Neutrophil (primary cell): Measurements from ENCODE around the gene SF3B3.
"Not testable (repeated sequence)": the region's sequence is repeated elsewhere in the genome, so short reads cannot be mapped to it uniquely, and the experiment has no call there.

ENCODE experiments used
- H3K27ac ChIP-seq: fragments of 200-600 bp; sonication (generic); 2 replicates; pipeline ENCODE4 v1.5.1; 2016; ENCODE audit warnings: mild to moderate bottlenecking, moderate library complexity
- H3K27me3 ChIP-seq: fragments of 200-600 bp; sonication (generic); 2 replicates; pipeline ENCODE4 v1.6.0; 2016; ENCODE audit warnings: mild to moderate bottlenecking
- H3K36me3 ChIP-seq: fragments of 200-600 bp; sonication (generic); 2 replicates; pipeline ENCODE4 v1.5.1; 2017
- H3K4me1 ChIP-seq, 2 experiments: fragments of 200-600 bp in 1 of 2; sonication (generic) in 1 of 2; 1 replicate in 1 of 2; 2 replicates in 1 of 2; pipeline versions ENCODE4 v1.5.1 to v1.6.1; 2013 to 2016; ENCODE audit warnings: low read depth in 1 of 2, low read length in 1 of 2, mild to moderate bottlenecking in 1 of 2, moderate library complexity in 1 of 2; ENCODE audit not compliant: control insufficient read depth in 1 of 2, insufficient read depth in 1 of 2
- H3K4me3 ChIP-seq, 2 experiments: fragments of 200-600 bp in 1 of 2; sonication (generic) in 1 of 2; 1 replicate in 1 of 2; 2 replicates in 1 of 2; pipeline ENCODE4 v1.5.1; 2013 to 2016; ENCODE audit warnings: low read depth in 1 of 2, low read length in 1 of 2, mild to moderate bottlenecking in 1 of 2, moderate library complexity in 1 of 2
- H3K9me3 ChIP-seq: fragments of 200-600 bp; sonication (generic); 2 replicates; pipeline ENCODE4 v1.5.1; 2016
- TF ChIP-seq, protein P1 (sequence below): fragments of 200-600 bp; sonication (generic); IDR thresholded peaks from 2 replicates; pipeline ENCODE4 v1.5.1; 2016; ENCODE audit warnings: antibody characterized with exemption

The SF3B3 gene

DNA sequence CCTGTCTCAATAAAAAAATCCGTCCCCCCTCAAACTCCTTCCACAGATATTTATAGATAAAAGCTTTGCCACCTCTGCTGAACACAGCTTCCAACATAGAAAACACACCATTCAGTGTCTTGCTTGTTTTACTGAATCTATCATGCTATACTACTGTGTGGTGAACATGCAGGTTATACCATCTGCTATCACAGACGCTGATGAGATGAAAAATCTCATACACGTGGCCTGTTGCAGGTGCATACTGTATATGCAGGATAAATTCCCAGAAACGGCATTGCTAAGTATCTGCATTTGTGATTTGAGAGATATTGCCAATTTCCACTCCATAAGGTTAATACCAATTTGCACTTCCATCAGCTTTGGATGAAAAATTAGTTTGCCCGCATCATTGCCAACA is 92.3 kb downstream of the SF3B3 start:
- Histone ChIP-seq H3K27me3 (no peaks in the 10 kb centered on the region), H3K9me3 (no peaks in the 10 kb centered on the region), H3K4me3 (no peak overlapping the region), H3K4me1 (no peaks in the 10 kb centered on the region), H3K36me3 (no peaks in the 10 kb centered on the region), H3K27ac (no peak overlapping the region)
- TF ChIP-seq, protein P1, sequence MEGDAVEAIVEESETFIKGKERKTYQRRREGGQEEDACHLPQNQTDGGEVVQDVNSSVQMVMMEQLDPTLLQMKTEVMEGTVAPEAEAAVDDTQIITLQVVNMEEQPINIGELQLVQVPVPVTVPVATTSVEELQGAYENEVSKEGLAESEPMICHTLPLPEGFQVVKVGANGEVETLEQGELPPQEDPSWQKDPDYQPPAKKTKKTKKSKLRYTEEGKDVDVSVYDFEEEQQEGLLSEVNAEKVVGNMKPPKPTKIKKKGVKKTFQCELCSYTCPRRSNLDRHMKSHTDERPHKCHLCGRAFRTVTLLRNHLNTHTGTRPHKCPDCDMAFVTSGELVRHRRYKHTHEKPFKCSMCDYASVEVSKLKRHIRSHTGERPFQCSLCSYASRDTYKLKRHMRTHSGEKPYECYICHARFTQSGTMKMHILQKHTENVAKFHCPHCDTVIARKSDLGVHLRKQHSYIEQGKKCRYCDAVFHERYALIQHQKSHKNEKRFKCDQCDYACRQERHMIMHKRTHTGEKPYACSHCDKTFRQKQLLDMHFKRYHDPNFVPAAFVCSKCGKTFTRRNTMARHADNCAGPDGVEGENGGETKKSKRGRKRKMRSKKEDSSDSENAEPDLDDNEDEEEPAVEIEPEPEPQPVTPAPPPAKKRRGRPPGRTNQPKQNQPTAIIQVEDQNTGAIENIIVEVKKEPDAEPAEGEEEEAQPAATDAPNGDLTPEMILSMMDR, result no peak

DNA sequence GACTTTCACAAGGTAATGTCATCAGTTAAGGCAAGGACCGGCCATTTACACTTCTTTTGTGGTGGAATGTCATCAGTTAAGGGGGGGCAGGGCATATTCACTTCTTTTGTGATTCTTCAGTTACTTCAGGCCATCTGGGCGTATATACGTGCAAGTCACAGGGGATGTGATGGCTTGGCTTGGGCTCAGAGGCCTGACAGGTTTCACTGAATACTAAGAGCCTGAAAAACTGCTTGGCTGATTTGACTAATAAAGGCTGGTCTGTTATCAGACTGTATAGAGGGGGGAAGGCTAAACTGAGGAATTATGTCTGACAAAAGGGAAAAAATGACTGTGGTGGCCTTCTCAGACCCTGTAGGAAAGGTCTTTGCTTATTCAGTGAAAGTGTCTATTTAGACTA is 98.2 kb downstream of the SF3B3 start:
- not testable (repeated sequence) for H3K4me1 ChIP-seq, H3K36me3 ChIP-seq, H3K27me3 ChIP-seq, H3K4me3 ChIP-seq, H3K9me3 ChIP-seq, H3K27ac ChIP-seq
